Stimulated activated CD8-positive, alpha-beta memory T cell treated with anti-CD3 and anti-CD28 coated beads, Interleukin-7, amount 100 ng/mL, for 1 hour (primary cell): ENCODE data around the gene PBX2.
A peak's percentile ranks its signal among the peaks of the same experiment; 100 is the strongest.
"Not testable (repeated sequence)": the region's sequence is repeated elsewhere in the genome, so short reads cannot be mapped to it uniquely, and the experiment has no call there.

Source experiments
- DNase-seq, 2 donors: peaks; one replicate each; pipeline ENCODE4 v3.0.0-alpha.2; 2020; ENCODE audit warnings: low read depth in 2 of 2

The PBX2 gene

GRCh38 chr6:32149932-32150870 is 39.8 kb downstream of the PBX2 start:
- DNase-seq = no peak

- no peak for DNase-seq
Measured at GRCh38 chr6:32149092-32149755, 40.8 kb downstream of the PBX2 start.

DNA sequence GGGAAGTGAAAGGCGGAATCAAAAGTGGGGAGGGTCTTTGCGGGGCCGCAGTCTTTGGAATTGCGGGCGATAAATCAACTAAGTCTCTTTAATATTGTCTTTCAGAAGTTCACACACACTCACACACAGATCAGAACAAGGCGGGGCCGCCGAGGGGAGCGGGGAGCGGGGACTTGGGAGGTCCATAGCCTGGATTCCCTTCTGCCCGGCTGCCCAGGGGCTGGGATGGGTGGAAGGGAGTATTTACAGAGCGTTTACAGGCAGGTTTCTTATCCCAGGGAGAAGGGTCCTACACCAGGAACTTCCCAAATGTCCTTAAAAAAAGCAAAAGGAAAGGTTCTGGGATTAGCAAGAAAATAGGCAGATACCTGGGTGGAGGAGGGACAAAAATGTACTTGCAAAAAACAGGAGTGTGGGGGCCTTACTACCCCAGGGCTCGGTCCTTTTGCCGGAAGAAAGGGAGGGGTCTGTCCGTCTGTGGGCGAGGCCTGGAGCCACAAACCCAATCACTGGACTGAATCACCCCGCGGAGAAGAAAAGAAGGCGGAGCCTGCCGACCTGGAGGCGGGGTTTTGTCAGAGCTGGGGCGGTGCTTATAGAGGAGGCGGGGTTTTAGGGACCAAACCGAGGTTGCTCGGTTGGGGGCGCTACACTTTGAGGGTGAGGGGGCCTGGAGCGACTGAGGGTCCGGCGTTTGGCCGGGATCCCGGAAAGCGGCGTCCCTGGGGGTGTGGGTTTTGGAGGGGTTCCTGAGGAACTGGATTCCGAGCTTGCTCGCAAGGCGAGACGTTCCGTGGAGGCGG is 41.5 kb downstream of the PBX2 start:
- DNase-seq = peak; percentile 38 to 53

DNA sequence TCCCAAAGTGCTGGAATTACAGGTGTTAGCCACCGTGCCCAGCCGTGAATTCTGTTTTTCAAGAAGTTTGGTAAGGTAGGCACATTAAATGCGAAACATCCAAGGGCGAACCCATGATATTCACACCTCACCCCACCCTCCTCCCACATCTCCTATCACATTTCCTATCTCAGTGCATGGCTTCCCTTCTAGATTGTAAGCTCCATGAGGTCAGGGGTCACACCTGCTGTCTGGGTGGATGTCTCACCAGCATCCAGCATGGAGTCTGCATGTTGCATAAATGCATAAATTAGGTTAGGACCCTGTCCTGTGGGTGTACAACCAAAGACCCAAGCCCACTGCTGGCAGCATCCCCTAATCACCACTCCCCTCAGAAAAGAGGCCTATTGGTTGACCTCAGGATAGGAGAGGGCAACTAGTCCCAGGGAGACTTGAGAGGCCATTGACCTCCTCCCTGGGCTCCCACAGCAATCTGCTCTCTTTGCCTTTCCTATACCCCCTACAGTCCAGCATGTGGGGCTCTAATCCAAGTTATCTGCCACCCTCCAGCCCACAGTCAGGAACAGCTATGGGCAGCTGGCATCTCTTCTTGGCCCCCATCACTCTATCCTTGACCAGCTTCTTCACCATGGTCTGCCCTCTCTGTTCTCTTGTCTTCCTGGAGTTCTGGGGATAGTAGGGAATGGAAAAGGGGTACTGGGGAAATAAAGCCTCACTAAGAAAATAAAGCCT is 42.4 kb downstream of the PBX2 start:
- no peak for DNase-seq

GRCh38 chr6:32146687-32147086 is 43.3 kb downstream of the PBX2 start:
- DNase-seq = no peak

- DNase-seq = no peak
Measured at GRCh38 chr6:32146287-32146686, 43.7 kb downstream of the PBX2 start.

DNA sequence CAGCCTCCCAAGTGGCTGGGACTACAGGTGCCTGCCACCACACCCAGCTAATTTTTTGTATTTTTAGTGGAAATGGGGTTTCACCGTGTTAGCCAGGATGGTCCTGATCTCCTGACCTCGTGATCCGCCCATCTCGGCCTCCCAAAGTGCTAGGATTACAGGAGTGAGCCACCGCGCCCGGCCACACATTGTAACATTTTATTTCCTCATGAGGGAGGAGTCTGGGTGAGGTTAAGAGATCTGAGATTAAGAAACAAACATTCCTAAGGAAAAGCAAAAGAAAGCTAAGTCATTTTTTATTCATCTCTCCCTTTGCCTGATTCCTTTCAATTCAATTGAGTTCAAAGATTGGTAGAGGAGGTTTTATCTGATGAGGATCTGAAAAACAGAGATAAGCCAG is 45.8 kb downstream of the PBX2 start:
- not testable (repeated sequence) for DNase-seq

DNA sequence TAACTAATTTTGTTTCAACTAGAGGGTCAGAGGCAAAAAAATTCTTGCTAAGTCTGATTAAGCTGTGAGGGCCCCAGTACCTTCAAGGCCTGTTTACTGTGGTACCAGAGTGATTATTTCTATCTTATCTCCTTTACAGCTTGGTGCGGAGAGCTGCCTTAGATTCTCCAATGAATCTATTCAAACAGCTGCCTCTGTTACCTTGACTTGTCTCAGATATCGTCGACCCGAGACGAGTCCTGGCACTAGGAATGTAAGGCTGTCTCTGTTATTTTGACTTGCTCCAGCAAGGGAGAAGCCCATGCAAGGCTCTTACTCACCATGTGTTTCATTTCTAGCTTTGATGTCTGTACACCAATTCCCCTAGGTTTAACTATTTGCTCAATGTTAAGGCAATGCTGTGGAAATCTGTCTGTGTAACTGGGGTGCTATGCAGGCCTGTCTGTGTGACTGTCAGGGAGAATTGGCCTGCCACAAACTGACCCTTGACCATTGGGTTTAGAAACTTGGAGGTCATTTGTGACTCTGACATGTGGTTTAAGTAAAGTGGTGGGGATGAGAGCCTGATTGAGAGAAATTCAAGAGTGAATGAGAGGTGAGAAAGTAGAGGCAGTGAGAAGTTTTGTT is 49.5 kb downstream of the PBX2 start:
- DNase-seq = no peak

- DNase-seq = no peak
Measured at GRCh38 chr6:32139590-32139989, 50.4 kb downstream of the PBX2 start.

GRCh38 chr6:32137454-32137853 is 52.5 kb downstream of the PBX2 start:
- no peak for DNase-seq
